RWPE1 (cell line): ENCODE data around the gene D2HGDH.

Experiments used
- CTCF ChIA-PET: fragments of 350-600 bp; sonication (Branson Sonifier 250); formaldehyde crosslinking; extraction: SDS; loops from one replicate; lab custom pipeline; 2021; lab: Yijun Ruan, JAX
- POLR2A ChIA-PET: fragments of 400-600 bp; formaldehyde crosslinking; extraction: SDS; loops from one replicate; lab custom pipeline; 2020; ENCODE audit warnings: antibody characterized with exemption; ENCODE audit not compliant: low non-redundant PET; lab: Yijun Ruan, JAX
- DNase-seq: peaks from one replicate; pipeline ENCODE4 v3.0.0; 2012; ENCODE audit warnings: low spot score
- H3K27ac ChIP-seq: fragments of 450-650 bp; 2 replicates; pipeline ENCODE4 v1.5.1; 2017
- TF ChIP-seq, protein P1 (sequence below): fragments of 450-650 bp; conservative IDR thresholded peaks from 2 replicates; pipeline ENCODE4 v1.5.1; 2017; ENCODE audit warnings: low read depth, mild to moderate bottlenecking

The D2HGDH gene

DNA sequence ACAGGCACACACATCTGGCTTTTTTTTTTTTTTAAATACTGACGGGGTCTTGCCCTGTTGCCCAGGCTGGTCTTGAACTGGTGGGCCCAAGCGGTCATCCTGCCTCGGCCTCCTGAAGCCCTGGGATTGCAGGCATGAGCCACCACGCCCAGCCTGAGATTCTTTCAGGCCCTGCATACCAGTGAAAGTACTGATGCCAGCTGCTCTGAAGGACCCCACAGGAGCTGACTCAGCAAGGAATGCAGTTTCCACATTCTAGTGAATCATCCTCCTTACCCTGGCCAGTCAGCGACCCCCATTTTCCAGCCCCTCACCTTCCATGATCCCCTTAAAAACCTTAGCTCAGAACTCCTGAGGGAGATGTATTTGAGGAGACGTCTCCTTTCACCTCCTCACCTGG, 42.0 kb upstream of the D2HGDH start:
- ChIA-PET CTCF (interaction anchor here (0.7 kb wide), 1 partner anchor 266 kb away, joined by 4 read pairs; no protein-coding TSS in a partner anchor), POLR2A (interaction anchor here (1.0 kb wide), 1 partner anchor 10 kb away, joined by 3 read pairs; the partner anchor contains the start of gene ING5)
- peak overlapping the region; percentile 71 for H3K27ac ChIP-seq
- TF ChIP-seq, protein P1, sequence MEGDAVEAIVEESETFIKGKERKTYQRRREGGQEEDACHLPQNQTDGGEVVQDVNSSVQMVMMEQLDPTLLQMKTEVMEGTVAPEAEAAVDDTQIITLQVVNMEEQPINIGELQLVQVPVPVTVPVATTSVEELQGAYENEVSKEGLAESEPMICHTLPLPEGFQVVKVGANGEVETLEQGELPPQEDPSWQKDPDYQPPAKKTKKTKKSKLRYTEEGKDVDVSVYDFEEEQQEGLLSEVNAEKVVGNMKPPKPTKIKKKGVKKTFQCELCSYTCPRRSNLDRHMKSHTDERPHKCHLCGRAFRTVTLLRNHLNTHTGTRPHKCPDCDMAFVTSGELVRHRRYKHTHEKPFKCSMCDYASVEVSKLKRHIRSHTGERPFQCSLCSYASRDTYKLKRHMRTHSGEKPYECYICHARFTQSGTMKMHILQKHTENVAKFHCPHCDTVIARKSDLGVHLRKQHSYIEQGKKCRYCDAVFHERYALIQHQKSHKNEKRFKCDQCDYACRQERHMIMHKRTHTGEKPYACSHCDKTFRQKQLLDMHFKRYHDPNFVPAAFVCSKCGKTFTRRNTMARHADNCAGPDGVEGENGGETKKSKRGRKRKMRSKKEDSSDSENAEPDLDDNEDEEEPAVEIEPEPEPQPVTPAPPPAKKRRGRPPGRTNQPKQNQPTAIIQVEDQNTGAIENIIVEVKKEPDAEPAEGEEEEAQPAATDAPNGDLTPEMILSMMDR, result no peak
- DNase-seq, result peak; percentile 25

DNA sequence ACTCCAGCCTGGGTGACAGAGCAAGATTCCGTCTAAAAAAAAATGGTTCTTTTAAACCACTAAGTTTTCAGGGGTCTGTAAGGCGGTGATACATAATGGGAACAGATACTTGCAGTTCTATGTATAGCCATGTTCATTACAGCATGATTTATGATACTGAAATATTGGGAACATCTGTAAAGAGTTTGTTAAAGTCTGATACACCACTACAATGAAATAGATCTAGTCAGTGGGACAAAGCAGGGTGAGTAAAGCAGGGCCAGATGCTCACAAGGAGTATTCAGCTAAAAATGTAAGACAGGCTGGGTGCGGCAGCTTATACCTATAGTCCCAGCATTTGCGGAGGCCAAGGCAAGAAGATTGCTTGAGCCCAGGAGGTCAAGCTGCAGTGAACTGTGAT, 38.8 kb upstream of the D2HGDH start:
- CTCF ChIA-PET, result no interaction called here
- DNase-seq, result no peak
- POLR2A ChIA-PET, result no interaction called here
- TF ChIP-seq, protein P1, result no peak
- H3K27ac ChIP-seq, result peak overlapping the region; percentile 38

DNA sequence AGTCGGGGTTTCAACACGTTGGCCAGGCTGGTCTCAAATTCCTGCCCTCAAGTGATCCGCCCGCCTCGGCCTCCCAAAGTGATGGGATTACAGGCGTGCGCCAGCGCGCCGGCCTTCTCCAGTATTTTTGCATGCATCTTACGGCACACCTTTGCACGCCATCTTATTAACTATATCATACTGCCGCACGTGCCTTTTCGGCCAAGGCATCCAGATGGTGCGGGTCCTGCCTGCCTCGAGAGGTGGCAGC, 33.4 kb upstream of the D2HGDH start:
- CTCF ChIA-PET, result interaction anchor here (0.6 to 1.2 kb wide), 3 partner anchors 36 to 165 kb away, joined by 3 to 6 read pairs (median 4); no protein-coding TSS in a partner anchor

DNA sequence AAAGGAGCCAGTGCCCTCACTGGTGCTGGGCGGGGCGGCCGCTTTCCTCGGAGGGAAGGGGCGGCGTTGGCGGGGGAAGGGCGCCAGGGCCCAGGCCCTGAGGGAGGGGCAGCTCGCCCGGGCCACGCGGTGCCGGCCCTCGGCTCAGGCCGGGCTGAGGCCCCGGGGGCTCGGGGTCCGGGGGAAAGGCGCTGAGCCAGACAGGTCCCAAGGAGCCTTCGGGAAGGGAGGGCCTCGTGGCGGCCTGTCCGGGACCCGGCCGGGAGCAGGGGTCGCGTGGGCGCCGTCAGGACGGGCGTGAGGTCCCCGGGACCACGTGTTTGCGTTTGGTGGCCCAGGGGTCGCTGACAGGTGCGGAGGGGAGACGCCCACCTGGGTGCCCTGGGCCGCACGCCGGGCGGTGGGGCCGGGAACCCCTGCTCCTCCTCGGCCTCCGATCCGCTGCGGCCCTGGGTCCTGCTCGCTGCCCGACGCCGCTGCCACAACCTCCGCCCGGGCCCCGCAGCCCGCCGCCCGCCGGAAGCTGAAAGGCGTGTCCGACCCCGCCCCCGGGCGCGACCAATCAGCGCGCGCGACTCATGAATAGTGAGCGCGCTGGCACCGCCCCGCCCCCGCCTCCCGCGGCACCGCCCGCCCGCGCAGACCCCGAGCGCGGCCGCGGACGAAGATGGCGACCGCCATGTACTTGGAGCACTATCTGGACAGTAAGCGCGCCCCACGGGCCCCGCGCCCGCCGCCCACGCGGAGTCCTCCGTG, 32.9 kb upstream of the D2HGDH start, which contains the start of gene ING5:
TSS of gene ING5 (plus strand) at position 641 of the 756 bp plus-strand sequence. CDS start at position 668, 27 bp downstream.
- H3K27ac ChIP-seq, result peak within 1 kb of the TSS; percentile 94
- TF ChIP-seq, protein P1, result no peak
- CTCF ChIA-PET, result interaction anchor here (0.7 to 1.2 kb wide), 3 partner anchors 36 to 144 kb away, joined by 3 to 6 read pairs (median 4); no protein-coding TSS in a partner anchor
- peak; percentile 86 for DNase-seq
- POLR2A ChIA-PET, result interaction anchor here (0.5 to 2.7 kb wide), 5 partner anchors 9 to 66 kb away, joined by 3 to 15 read pairs (median 5); partner anchors contain the start of genes D2HGDH and DTYMK

More for the DNA sequence above, 33.4 kb upstream of the D2HGDH start:
- POLR2A ChIA-PET, result interaction anchor here (1.0 to 2.7 kb wide), 3 partner anchors 11 to 33 kb away, joined by 3 to 15 read pairs (median 13); partner anchors contain the start of genes D2HGDH and DTYMK
- H3K27ac ChIP-seq, result peak overlapping the region; percentile 94
- DNase-seq, result no peak
- TF ChIP-seq, protein P1, result peak; percentile 66

DNA sequence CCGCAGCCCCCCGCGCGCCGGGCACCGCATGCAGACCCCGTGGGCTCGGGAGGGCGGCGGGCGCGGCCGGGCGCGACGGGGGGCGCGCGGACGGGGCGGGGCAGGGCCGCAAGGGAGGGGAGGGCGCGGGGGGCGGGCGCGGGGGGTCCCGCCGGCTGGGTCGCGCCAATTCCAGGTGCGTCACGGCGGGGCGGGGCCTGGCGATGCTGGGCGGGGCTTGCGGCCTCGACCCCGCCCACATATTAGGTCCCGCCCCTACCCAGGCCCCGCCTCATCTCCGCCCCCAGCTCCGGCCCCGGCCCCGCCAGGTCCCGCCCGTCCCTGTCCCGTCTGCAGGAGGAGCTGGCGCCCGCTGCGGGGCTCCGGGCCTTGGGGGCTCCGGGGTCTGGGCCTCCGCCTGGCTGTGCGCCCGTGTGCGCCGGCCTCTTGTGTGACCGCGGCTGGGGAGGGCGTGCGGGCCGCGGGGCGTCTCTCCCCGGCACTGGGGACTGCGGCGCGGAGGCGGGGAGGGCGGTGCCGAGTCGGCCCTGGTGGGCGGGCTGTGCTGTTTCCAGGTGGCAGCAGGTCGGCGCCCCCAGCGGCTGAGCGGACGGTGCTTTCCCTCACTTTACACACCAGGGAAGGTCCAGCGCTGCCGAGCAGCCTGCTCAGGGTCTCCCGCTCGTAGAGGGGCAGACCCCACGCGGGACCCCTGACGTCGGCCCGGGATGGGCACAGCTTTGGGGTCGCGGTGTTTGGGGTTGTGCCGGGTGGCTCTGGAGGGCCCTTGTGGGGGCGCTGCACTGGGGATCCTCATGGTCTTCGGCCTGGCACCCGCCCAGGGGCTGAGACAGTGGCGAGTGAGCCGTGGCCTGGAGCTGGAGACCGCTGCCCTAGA, 32.0 kb upstream of the D2HGDH start:
- CTCF ChIA-PET, result interaction anchor here (0.6 to 1.1 kb wide), 6 partner anchors 10 to 256 kb away, joined by 3 to 7 read pairs (median 3); no protein-coding TSS in a partner anchor
- peak; percentile 85 for DNase-seq
- POLR2A ChIA-PET, result interaction anchor here (0.6 to 2.7 kb wide), 5 partner anchors 10 to 89 kb away, joined by 3 to 15 read pairs (median 5); partner anchors contain the start of genes D2HGDH and DTYMK
- peak overlapping the region; percentile 94 for H3K27ac ChIP-seq
- TF ChIP-seq, protein P1, result peak; percentile 64
